MM.1S (cell line): ENCODE data around the gene C1orf94.

Source experiments
- DNase-seq: peaks from one replicate; pipeline ENCODE4 v3.0.0-alpha.2; 2015
- H2AFZ ChIP-seq: fragments of 300-600 bp; sonication (generic); 2 replicates; pipeline ENCODE4 v1.6.0; 2016; ENCODE audit warnings: antibody characterized with exemption, low read length
- H3F3A ChIP-seq: fragments of 300-600 bp; sonication (generic); 2 replicates; pipeline ENCODE4 v1.6.1; 2016; ENCODE audit warnings: mild to moderate bottlenecking, antibody characterized with exemption, low read length, moderate library complexity, mixed read lengths; ENCODE audit not compliant: insufficient read depth
- H3K27ac ChIP-seq: fragments of 300-600 bp; sonication (generic); 2 replicates; pipeline ENCODE4 v1.5.1; 2016; ENCODE audit warnings: mild to moderate bottlenecking, low read length
- H3K27me3 ChIP-seq: fragments of 300-600 bp; sonication (generic); replicated peaks from 2 replicates; pipeline ENCODE4 v1.6.0; 2016; ENCODE audit warnings: low read length; ENCODE audit not compliant: insufficient read depth
- H3K36me3 ChIP-seq: fragments of 300-600 bp; sonication (generic); replicated peaks from 2 replicates; pipeline ENCODE4 v1.6.1; 2016; ENCODE audit warnings: mild to moderate bottlenecking, low read length, mixed read lengths; ENCODE audit not compliant: insufficient read depth
- H3K4me1 ChIP-seq: fragments of 300-600 bp; sonication (generic); 2 replicates; pipeline ENCODE4 v1.6.1; 2016; ENCODE audit warnings: low read length, mixed read lengths
- H3K4me2 ChIP-seq: fragments of 300-600 bp; sonication (generic); 2 replicates; pipeline ENCODE4 v1.6.0; 2016; ENCODE audit warnings: low read depth, low read length
- H3K4me3 ChIP-seq: fragments of 300-600 bp; sonication (generic); 2 replicates; pipeline ENCODE4 v1.5.1; 2016; ENCODE audit warnings: low read length, mixed read lengths
- H3K79me2 ChIP-seq: fragments of 300-600 bp; sonication (generic); 2 replicates; pipeline ENCODE4 v1.6.1; 2016; ENCODE audit warnings: mixed run types, low read length, mixed read lengths
- H3K9ac ChIP-seq: fragments of 300-600 bp; sonication (generic); 2 replicates; pipeline ENCODE4 v1.6.1; 2016; ENCODE audit warnings: low read length, mixed read lengths
- H3K9me2 ChIP-seq: fragments of 300-600 bp; sonication (generic); replicated peaks from 2 replicates; pipeline ENCODE4 v1.6.1; 2016; ENCODE audit warnings: mild to moderate bottlenecking, low read length, mixed read lengths; ENCODE audit not compliant: insufficient read depth
- H3K9me3 ChIP-seq: fragments of 300-600 bp; sonication (generic); replicated peaks from 2 replicates; pipeline ENCODE4 v1.6.1; 2016; ENCODE audit warnings: mild to moderate bottlenecking, low read length, mixed read lengths; ENCODE audit not compliant: insufficient read depth
- H4K20me1 ChIP-seq: fragments of 300-600 bp; sonication (generic); 2 replicates; pipeline ENCODE4 v1.6.1; 2016; ENCODE audit warnings: mild to moderate bottlenecking, low read length, moderate library complexity, mixed read lengths; ENCODE audit not compliant: insufficient read depth
- EZH2 ChIP-seq: fragments of 300-600 bp; sonication (generic); optimal IDR thresholded peaks from 2 replicates; pipeline ENCODE3; 2017; ENCODE audit warnings: low read depth, mild to moderate bottlenecking, antibody characterized with exemption, low read length, mixed read lengths
- EZH2phosphoT487 ChIP-seq: fragments of 300-600 bp; sonication (generic); IDR thresholded peaks from 2 replicates; pipeline ENCODE4 v1.6.1; 2018; ENCODE audit warnings: antibody characterized with exemption, low read length
- TF ChIP-seq, protein P1 (sequence below): fragments of 300-600 bp; sonication (generic); IDR thresholded peaks from 2 replicates; pipeline ENCODE4 v1.5.1; 2016; ENCODE audit warnings: antibody characterized with exemption, low read length, mixed read lengths

The C1orf94 gene

DNA sequence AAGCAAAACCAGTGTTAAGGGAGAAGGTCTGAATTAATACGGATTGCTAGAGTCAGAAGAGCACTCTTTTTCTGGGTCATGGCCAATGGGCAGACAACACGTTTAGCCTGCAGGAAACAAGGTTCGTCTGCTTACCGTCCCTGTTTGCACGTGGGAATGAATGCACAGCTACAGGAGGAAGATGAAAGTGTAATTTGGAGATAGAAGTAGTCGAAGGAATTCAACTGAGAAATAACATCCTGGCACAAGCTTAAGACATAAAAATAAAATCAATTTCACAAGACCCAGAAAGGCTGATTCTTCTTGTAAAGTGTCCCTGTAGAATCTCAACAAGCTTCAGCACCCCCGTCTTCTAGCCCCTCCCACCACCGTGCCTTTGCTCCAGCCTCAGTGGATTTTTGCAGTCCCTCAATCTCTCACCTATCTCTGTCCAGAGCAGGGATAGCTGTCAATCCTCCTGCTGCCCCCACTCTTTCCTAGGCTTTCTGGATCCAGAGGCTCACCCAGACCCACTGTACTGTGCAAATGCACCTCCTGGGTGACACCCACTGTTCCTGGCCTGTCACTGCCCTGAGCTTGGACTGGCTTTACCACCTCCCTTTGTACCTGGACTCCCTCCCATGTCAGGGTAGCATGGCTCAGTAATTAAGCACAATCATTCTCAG, 60.6 kb downstream of the C1orf94 start:
- Histone ChIP-seq H2AFZ (no peak overlapping the region), H3F3A (no peaks in the 10 kb centered on the region), H3K9me2 (no peaks in the 10 kb centered on the region)

DNA sequence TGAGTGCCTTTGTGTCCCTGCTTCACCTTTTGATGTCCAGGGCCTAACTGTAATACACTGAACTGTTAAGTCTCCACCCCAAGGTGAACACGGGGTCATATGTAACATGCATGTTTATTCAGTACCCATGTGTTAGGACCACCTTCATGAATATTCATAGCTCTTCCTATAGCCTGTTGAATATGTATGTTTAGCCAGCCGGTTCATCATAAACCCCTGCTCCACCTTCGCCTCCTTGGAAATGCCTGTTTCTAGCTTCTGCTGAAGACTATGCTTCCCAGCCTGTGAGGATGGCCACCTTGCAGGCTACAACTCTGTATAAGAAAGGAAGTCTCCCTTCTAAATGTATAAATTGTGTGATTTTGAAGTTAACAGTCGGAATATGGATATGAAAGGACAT, 69.3 kb downstream of the C1orf94 start:
- Histone ChIP-seq H3K36me3 (no peaks in the 10 kb centered on the region), H4K20me1 (no peaks in the 10 kb centered on the region), H2AFZ (no peak overlapping the region), H3K27me3 (peaks cover 50% of the 10 kb centered on the region), H3K79me2 (no peaks in the 10 kb centered on the region), H3K4me1 (no peaks in the 10 kb centered on the region), H3K4me2 (no peak overlapping the region), H3K9ac (no peak overlapping the region), H3K4me3 (no peak overlapping the region), H3F3A (no peaks in the 10 kb centered on the region), H3K27ac (no peak overlapping the region), H3K9me2 (no peaks in the 10 kb centered on the region), H3K9me3 (no peaks in the 10 kb centered on the region)
- no peak for DNase-seq
- TF ChIP-seq EZH2phosphoT487 = no peak

More for the DNA sequence above, 60.6 kb downstream of the C1orf94 start:
- Histone ChIP-seq H3K4me2 (no peak overlapping the region), H3K27me3 (peaks cover 34% of the 10 kb centered on the region), H3K9me3 (no peaks in the 10 kb centered on the region), H3K27ac (no peak overlapping the region), H3K36me3 (no peaks in the 10 kb centered on the region), H4K20me1 (no peaks in the 10 kb centered on the region), H3K4me1 (no peaks in the 10 kb centered on the region), H3K4me3 (no peak overlapping the region), H3K79me2 (no peaks in the 10 kb centered on the region), H3K9ac (no peak overlapping the region)
- no peak for TF ChIP-seq EZH2phosphoT487
- TF ChIP-seq, protein P1, sequence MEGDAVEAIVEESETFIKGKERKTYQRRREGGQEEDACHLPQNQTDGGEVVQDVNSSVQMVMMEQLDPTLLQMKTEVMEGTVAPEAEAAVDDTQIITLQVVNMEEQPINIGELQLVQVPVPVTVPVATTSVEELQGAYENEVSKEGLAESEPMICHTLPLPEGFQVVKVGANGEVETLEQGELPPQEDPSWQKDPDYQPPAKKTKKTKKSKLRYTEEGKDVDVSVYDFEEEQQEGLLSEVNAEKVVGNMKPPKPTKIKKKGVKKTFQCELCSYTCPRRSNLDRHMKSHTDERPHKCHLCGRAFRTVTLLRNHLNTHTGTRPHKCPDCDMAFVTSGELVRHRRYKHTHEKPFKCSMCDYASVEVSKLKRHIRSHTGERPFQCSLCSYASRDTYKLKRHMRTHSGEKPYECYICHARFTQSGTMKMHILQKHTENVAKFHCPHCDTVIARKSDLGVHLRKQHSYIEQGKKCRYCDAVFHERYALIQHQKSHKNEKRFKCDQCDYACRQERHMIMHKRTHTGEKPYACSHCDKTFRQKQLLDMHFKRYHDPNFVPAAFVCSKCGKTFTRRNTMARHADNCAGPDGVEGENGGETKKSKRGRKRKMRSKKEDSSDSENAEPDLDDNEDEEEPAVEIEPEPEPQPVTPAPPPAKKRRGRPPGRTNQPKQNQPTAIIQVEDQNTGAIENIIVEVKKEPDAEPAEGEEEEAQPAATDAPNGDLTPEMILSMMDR = no peak
- no peak for TF ChIP-seq EZH2
- no peak for DNase-seq

DNA sequence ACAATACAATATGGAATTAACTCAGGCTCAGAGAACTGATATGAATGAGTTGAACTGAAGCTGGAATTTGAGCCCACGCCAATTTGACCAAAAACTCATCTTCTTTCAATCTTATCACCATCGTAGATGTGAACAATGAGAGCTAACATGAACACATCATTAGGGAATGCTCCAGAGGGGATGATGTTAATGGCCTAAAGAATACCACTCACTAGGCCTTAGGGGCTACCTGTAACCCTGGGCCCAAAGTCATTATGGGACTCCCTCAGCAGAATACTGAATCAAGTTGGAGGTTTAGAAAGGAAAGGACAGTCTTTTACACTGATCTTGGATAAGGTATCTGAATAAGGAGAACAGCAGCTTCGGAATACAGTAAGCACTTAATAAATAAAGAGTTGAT, 73.6 kb downstream of the C1orf94 start:
- Histone ChIP-seq H3K27me3 (peaks cover 16% of the 10 kb centered on the region), H3F3A (no peaks in the 10 kb centered on the region), H3K27ac (no peak overlapping the region), H3K9me3 (no peaks in the 10 kb centered on the region), H3K4me1 (no peaks in the 10 kb centered on the region), H4K20me1 (no peaks in the 10 kb centered on the region), H3K9ac (no peak overlapping the region), H3K79me2 (no peaks in the 10 kb centered on the region), H3K4me2 (no peak overlapping the region), H2AFZ (no peak overlapping the region), H3K36me3 (no peaks in the 10 kb centered on the region), H3K4me3 (no peak overlapping the region), H3K9me2 (no peaks in the 10 kb centered on the region)
- TF ChIP-seq, protein P1 = no peak
- no peak for TF ChIP-seq EZH2
- no peak for TF ChIP-seq EZH2phosphoT487
- no peak for DNase-seq

DNA sequence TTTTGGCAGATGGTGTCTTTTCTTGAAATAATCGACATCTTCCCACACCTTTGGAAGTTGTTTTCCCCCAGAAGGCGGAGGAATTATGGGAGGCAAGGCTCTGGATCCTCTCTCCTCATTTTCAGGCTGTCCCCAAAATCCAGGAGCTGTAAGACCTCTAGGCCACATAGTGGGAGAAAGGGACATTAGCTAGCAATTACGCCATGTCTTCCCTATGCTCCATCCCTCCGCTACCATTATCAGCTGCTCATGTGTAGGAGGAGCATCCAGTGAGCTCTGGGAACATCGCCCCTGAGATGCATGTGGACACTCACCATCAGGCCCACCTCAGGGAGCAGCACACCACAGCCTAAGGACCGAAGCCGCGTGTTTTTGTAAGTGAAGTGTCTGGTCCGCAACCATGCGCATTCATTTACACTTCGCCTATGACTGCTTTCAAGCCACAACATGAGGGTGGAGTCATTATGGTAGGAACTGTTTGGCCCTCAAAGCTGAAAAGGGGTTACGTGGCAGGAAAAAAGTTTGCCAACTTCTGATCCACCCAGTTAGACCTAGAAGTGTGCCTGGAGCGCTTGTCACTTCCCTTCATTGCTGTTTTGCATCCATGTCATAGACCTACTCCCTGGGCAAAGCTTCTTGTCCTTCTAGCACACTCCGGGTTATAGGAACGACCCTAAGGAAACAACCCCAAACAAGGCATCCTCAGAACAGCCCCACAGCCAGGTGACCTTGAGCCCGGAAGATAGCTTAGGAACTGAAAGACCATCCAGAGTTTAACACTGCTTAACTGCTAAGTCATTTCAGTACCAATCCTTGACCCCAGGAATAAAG, 85.5 kb downstream of the C1orf94 start:
- Histone ChIP-seq H3K4me2 (no peak overlapping the region), H3K9me2 (no peaks in the 10 kb centered on the region), H3K36me3 (no peaks in the 10 kb centered on the region), H3K9ac (no peak overlapping the region), H2AFZ (no peak overlapping the region), H4K20me1 (no peaks in the 10 kb centered on the region), H3K4me3 (no peak overlapping the region), H3F3A (no peaks in the 10 kb centered on the region), H3K27me3 (peaks cover 36% of the 10 kb centered on the region), H3K4me1 (no peaks in the 10 kb centered on the region), H3K27ac (no peak overlapping the region), H3K79me2 (no peaks in the 10 kb centered on the region), H3K9me3 (no peaks in the 10 kb centered on the region)
- TF ChIP-seq EZH2 = no peak
- DNase-seq = no peak
